Urothelium cell line (cell line): Measurements from ENCODE around the gene ITPA.

Experiments
- DNase-seq: peaks from one replicate; pipeline ENCODE4 v3.0.0; 2011; ENCODE audit warnings: low spot score, mixed read lengths
- FAIRE-seq: peaks from 2 replicates; lab custom pipeline; 2011; peaks lifted over from hg19 to GRCh38; lab: Jason Lieb, UNC

Gene ITPA

DNA sequence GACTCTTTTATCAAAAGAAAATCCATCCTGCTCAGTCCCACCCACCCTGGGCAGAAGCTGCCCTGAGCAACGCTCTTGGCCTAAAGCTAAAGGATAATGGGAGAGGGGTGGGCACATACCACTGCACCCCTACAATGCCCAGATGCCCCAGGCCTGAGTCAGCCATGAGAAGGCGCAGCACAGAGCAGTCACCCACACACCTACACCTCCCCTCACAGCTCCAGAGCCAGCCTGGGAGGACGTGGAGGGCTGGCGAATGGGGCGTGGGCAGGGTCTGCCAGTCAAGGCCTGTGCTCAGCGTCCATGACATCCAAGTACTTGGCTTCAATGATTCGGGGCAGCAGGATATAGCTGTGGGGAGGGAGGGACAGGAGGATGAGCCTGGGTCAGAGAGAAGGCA, 18.2 kb downstream of the ITPA start:
- FAIRE-seq = no peak
- DNase-seq = no peak

GRCh38 chr20:3227936-3228749, 18.8 kb downstream of the ITPA start:
- no peak for DNase-seq
- FAIRE-seq = no peak

DNA sequence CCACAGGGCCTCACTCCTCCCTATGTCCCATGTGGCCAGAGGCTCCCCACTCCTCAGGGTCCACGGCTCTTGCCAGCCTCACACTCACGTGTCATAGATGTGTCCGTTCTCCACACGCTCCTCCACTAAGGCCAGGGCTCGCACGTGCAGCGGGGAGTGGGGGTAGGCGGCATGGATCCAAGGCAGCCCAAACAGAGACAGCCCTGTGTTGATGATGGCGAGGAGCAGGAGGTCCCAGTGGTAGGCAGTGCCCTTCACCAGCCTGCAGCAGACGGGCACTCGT, 19.4 kb downstream of the ITPA start:
- no peak for DNase-seq
- FAIRE-seq = no peak

DNA sequence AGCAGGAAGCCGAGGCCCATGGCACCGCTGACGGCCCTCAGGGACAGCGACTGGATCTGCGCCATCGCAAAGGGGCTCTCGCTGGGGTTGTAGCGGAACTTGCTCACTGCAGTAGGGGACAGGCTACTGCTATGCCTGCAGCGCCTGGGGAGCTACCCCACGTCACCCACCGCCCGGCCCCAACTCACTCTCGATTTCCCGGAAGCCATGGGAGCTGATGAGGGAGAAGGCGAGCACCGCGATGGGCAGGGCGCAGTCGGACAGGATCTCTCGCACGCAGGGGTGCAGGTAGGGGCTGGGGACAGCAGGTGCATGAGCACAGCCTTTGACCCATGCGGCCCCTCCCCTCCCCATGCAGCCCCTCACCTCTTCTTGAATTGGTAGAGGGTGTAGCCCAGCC, 19.9 kb downstream of the ITPA start:
- DNase-seq (no peak), FAIRE-seq (no peak)

DNA sequence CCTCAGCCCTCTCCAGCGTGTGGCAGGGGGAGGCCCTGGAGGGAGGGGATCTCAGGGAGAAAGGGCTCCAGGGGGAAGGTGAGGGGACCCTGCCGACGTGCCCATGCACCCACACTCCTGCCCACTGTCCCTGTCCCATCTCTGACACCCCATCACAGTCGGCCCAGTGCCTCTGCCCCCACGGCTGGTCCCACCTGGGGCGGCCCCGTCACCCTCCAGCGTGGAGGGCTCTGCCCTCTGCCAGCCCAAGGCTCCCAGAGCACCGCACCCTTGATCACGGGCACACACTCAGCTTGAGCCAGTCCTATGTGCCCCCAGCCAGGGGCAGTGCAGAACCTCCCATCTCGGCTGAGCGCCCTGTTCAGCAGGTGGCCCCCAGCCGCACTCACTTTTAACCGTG, 20.5 kb downstream of the ITPA start:
- DNase-seq (no peak), FAIRE-seq (no peak)

GRCh38 chr20:3231116-3231515, 21.8 kb downstream of the ITPA start:
- DNase-seq (no peak), FAIRE-seq (no peak)

DNA sequence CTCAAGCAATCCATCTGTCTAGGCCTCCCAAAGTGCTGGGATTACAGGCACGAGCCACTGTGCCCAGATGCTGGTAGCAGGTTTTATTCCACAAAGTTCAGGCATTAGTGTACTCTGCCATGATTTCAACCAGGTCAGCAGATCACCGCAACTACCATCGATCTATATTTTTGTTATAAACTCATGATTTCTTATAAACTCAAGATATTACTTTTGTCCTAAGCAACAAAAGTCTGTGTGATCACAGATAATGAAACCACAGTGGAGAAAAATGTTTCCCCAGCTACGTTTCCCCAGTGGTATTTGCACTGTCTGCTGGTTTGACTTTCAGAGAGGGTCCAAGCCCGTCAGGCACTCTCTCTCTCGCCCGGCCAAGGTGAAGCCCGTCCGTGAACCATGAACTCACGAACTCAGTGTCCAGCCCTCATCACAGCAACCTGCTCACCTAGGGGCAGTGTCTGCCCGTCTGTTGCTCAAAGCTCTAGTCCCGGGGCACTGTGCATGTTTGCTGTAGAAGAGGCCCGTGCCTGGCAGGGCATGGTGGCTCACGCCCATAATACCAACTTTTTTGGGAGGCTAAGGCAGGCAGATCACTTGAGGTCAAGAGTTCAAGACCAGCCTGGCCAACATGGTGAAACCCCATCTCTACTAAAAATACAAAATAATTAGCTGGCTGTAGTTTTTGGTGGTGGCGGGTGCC, 22.7 kb downstream of the ITPA start:
- FAIRE-seq (no peak), DNase-seq (no peak)

GRCh38 chr20:3233131-3233990, 24.1 kb downstream of the ITPA start:
- DNase-seq (no peak), FAIRE-seq (no peak)

DNA sequence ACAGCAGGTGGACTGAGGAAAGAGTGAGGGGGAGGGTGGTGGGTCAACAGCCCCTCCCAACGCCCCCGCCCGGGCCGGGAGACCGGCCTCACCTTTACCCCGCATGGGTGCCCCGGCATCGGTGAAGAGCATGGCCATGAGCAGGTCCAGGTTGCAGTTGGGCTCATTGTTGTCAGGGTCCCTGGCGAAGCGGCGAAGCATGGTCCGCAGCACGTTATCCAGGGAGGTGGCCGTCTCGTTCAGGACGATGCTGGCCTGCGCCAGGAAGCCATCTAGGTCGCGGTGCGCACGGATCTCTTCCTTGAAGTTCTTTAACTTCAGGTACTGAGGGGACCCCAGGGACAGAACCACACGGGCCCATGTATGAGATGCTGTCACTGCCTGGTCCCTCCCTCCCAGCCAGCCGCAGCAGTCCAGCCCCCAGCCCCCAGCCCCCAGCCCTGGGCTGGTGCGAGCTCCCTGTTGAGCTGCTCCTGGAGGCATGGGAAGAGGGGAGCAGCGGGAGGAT, 24.7 kb downstream of the ITPA start:
- DNase-seq (no peak), FAIRE-seq (no peak)

- DNase-seq (peak; percentile 82), FAIRE-seq (peak; percentile 44)
Observed at GRCh38 chr20:3235666-3236324, 26.5 kb downstream of the ITPA start.

DNA sequence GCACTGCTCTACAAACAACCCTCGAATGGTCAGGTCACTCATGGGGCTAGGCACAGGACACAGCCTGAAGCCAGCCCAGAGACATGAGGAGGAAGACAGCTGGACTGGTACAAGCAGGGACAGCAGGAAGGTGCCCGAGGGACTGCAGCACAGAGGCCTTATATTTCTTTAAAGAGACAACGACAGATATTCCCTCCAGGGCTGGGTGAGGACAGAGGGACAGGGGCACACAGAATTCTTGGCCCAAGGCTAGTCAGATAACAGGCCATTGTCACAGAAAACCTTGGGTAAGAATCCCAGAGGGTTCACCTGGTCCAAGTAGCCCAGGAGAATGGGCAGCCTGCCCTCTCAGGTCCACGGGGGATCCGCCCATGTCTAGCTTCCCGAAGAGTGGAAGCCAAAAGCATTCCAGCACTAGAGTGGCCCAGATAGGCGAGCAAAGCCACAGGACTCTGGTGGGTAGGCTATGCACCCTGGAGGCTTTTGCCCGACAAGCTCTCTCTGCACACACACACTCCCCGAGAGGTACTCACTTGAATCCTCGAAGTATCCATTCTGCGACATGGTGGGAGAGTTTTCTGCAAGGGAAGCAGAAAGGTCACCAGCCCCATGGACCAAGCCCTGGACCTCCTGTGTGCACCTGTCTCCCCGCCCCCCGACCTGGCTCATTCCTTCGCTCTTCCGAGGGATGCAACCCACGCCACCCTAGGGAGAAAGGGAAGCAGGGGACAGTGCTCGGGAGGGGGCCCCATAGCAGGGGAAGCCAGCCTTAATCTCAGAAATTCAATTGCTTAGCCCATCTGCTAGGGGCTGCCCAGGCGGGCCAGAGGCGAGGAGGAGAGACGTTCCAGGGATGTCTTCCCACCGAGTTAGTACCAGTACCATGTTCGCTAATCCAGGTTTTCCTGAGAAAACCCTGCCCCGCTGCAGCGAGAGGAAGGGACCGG, 28.0 kb downstream of the ITPA start:
- FAIRE-seq = no peak
- no peak for DNase-seq

DNA sequence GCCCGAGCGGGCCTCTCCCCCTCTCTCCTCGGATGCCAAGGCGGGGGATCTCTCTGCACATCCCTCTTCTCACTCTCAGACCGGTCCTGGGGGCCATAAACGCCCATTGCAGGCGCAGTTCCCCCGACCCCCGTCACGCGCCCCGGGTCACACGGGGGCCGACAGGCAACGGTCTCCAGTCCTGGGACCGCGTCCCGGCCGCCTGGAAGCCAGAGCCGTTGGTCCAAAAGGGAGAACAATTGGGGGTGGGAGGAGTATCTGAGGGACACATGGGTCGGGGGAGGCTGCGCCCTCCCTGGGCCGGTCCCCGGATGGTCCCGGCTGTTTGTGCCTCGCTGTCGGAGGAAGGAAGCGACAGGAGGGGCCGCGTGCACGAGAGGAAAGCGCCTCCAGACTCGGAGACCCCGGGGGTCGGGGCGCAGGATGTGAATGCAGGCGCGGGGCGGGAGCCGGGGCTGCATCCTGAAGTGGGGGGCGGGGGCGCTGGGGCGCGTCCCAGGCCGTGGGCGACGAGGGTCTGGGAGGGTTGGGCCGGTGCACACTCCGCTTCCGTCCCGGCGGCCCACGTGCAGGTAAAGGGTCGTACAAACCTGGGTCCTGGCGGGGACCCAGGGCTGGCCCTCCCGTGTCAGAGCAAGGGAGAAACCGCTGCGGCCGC, 28.8 kb downstream of the ITPA start:
- FAIRE-seq = no peak
- no peak for DNase-seq

GRCh38 chr20:3238616-3239025, 29.3 kb downstream of the ITPA start:
- DNase-seq (peak; percentile 62), FAIRE-seq (no peak)

DNA sequence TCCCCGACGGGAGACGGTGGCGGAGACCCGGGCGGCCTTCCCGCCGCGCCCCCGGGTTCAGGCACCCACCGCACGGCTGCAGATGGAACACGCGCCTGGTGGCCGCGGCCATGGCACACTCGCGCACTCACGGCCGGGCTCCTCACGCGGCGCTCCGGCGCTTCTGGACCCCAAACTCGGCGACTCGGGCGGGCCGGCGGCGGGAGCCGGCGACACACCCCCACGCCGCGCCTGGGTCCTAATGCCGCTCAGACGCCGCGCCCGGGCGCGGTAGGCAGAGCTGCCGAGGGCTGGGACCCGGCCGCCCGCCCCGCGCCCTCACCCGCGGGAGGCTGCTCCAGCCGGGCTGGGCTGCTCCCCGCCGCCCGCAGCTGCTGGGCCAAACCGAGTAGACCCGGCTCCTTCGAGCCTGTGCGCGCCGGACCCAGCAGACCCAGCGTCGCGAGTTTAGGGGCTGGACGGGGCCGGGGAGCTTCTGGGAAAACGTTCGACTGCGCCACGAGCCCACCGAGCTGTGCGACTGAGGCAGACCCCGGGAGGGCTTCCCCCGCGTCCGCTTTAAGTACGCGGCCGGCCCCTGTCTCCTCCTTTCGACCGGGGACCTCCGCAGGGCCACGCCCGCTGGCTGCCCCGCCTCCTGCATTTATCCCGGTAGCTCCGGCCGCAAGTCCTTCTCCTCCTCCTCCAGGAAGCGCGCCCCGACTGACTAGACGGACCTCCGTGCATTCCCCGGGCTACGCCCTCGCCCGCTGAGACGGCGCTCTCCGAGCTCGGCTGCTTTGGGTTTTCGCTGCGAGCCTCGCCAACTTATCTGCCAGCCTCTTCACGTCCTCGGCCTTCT, 29.9 kb downstream of the ITPA start, which contains the start of gene SLC4A11:
TSS of gene SLC4A11 (minus strand) at position 165 of the 841 bp plus-strand sequence. CDS start at position 112, 53 bp downstream.
- FAIRE-seq = peak; percentile 13

GRCh38 chr20:3239867-3240775, 30.8 kb downstream of the ITPA start:
- no peak for DNase-seq

More for the DNA sequence above, 29.9 kb downstream of the ITPA start, which contains the start of gene SLC4A11:
- peak; percentile 82 for DNase-seq

GRCh38 chr20:3240776-3241363, 31.6 kb downstream of the ITPA start:
- no peak for DNase-seq
- FAIRE-seq = no peak

More at GRCh38 chr20:3239867-3240775, 30.8 kb downstream of the ITPA start:
- FAIRE-seq = no peak
